Smooth muscle cell of the coronary artery (primary cell): ENCODE data around the gene PHOX2A. TPM values are rescaled to one million over a fixed set of nuclear protein-coding genes. Genes with fewer than 3 reads are reported as not detected.

ENCODE experiments used
- total RNA-seq: library from RNA; depleted of rRNA; stranded (reverse); fragments of >200 nt; gene quantifications from 2 replicates; pipeline ENCODE4 v1.2.3, GENCODE V29; 2014; ENCODE audit warnings: low replicate concordance

Gene PHOX2A
- total RNA-seq = not detected in 2 replicates

GRCh38 chr11:72244060-72244360, at the start of gene PHOX2A:
TSS of gene PHOX2A (minus strand) at chr11:72244176. CDS start at chr11:72244004, 172 bp downstream.

GRCh38 chr11:72224564-72225410, 19.2 kb downstream of the PHOX2A start, which contains the start of gene INPPL1:
TSS of gene INPPL1 (plus strand) at chr11:72224767. CDS start at chr11:72224985, 218 bp downstream.

DNA sequence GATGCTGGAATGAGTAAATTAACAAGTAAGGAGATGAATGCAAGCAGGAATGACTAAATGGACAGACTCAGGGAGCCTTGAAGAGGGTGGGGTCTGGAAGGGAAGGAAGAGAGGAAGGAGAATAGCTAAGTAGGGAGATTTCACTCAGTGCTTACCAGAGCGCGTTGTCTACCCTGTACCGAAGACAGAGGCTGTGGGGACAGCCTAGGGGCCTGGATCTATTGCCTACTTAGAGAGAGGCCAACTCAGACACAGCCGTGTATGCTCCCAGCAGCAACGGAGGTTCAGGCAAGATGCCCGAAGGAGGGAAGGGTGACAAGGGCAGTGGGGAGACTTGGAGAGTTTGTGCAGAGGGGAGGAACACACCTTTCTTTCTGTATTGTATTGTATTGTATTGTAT, 27.3 kb downstream of the PHOX2A start, which contains the start of gene FOLR2:
Gene FOLR2, plus strand, starts transcription at position 157 of the 400 bp plus-strand sequence. CDS start 1,791 bp downstream, outside the sequence.

DNA sequence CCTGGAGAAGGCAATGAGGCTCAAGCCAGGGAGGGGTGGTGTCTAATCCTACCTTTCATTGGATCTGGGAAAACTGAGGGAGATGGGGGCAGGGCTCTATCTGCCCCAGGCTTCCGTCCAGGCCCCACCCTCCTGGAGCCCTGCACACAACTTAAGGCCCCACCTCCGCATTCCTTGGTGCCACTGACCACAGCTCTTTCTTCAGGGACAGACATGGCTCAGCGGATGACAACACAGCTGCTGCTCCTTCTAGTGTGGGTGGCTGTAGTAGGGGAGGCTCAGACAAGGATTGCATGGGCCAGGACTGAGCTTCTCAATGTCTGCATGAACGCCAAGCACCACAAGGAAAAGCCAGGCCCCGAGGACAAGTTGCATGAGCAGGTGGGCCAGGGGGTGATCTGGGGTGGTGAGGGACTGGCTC, 52.0 kb downstream of the PHOX2A start, which contains the start of gene FOLR1:
Gene FOLR1, plus strand, starts transcription at position 180 of the 421 bp plus-strand sequence. Its CDS starts 34 bp downstream, at position 214.

Other genes starting within 250 kb of the PHOX2A start
- 1.9 and 3.8 TPM in 2 replicates for gene IL18BP, start 245.3 kb downstream of the PHOX2A start, total RNA-seq
- 88.9 and 138 TPM in 2 replicates for gene NUMA1, start 163.6 kb downstream of the PHOX2A start, total RNA-seq
- gene LRRC51, start 163.3 kb downstream of the PHOX2A start, total RNA-seq = 7.5 and 9.5 TPM in 2 replicates
- 87.7 and 153 TPM in 2 replicates for gene LAMTOR1, start 140.9 kb downstream of the PHOX2A start, total RNA-seq
- gene TOMT, start 138.3 kb downstream of the PHOX2A start, total RNA-seq = not detected in 2 replicates
- gene ANAPC15, start 131.5 kb downstream of the PHOX2A start, total RNA-seq = 37.6 and 61.5 TPM in 2 replicates
- 5.5 TPM in 1 of 2 replicates, not detected in the other for gene FOLR3, start 108.5 kb downstream of the PHOX2A start, total RNA-seq
- not detected in 2 replicates for gene FOLR1, start 52.0 kb downstream of the PHOX2A start, total RNA-seq
- gene FOLR2, start 27.4 kb downstream of the PHOX2A start, total RNA-seq = not detected in 2 replicates
- 49.4 and 53.9 TPM in 2 replicates for gene INPPL1, start 19.4 kb downstream of the PHOX2A start, total RNA-seq
- 26.3 and 40.8 TPM in 2 replicates for gene CLPB, start 190.4 kb upstream of the PHOX2A start, total RNA-seq